ENCODE data around the gene RFPL3. TPM values are rescaled to one million over a fixed set of nuclear protein-coding genes. Genes with fewer than 3 reads are reported as not detected.

Gene RFPL3
- total and polyA plus RNA-seq, 7 donors, result not detected

GRCh38 chr22:32385681-32386080 is 28.0 kb downstream of the RFPL3 start:
- no peak for ATAC-seq
- H3K36me3 ChIP-seq (ENCODE audit: insufficient read depth in 1 of 2, low read depth in 1 of 2), result peaks cover 6 to 51% of the 10 kb centered on the region in 2 donors

GRCh38 chr22:32389685-32390084 is 32.0 kb downstream of the RFPL3 start:
- Histone ChIP-seq H3K4me1 (no peaks in the 10 kb centered on the region), H3K27me3 (ENCODE audit: insufficient read depth in 3 of 3, low read length in 2 of 3) (no peaks in the 10 kb centered on the region), H3K4me3 (no peak overlapping the region), H3K36me3 (ENCODE audit: insufficient read depth in 1 of 2, low read depth in 1 of 2) (peaks cover 22 to 92% of the 10 kb centered on the region in 2 donors), H3K9me3 (no peaks in the 10 kb centered on the region), H3K27ac (no peak overlapping the region)
- 77 to 85% (median 80%) methylated on average over 4 of the region's 4 CpGs for WGBS, 3 donors
- ATAC-seq, result no peak
- TF ChIP-seq CTCF (IDR thresholded peaks at IDR 0.05), result no peak
- intact Hi-C loops (cut with DNase I), result no loop called here
- DNase-seq, result no peak

More at GRCh38 chr22:32385681-32386080, 28.0 kb downstream of the RFPL3 start:
- no peak for TF ChIP-seq CTCF (IDR thresholded peaks at IDR 0.05)
- Histone ChIP-seq H3K4me3 (no peak overlapping the region), H3K27ac (no peak overlapping the region), H3K27me3 (ENCODE audit: insufficient read depth in 3 of 3, low read length in 2 of 3) (no peaks in the 10 kb centered on the region), H3K9me3 (no peaks in the 10 kb centered on the region), H3K4me1 (no peaks in the 10 kb centered on the region)
- WGBS, 3 donors, result 96 to 100% (median 100%) methylated on average over 1 of the region's 1 CpG
- intact Hi-C loops (cut with DNase I), result no loop called here
- DNase-seq, result no peak

GRCh38 chr22:32395107-32395506 is 37.4 kb downstream of the RFPL3 start:
- WGBS, 3 donors, result 94 to 95% (median 94%) methylated on average over 5 of the region's 5 CpGs
- intact Hi-C loops (cut with DNase I), result no loop called here
- DNase-seq, result no peak
- Histone ChIP-seq H3K4me1 (no peaks in the 10 kb centered on the region), H3K36me3 (ENCODE audit: insufficient read depth in 1 of 2, low read depth in 1 of 2) (peaks cover 27 to 100% of the 10 kb centered on the region in 2 donors), H3K27ac (no peak overlapping the region), H3K4me3 (no peak overlapping the region), H3K9me3 (no peaks in the 10 kb centered on the region), H3K27me3 (ENCODE audit: insufficient read depth in 3 of 3, low read length in 2 of 3) (no peaks in the 10 kb centered on the region)
- ATAC-seq, result no peak
- no peak for TF ChIP-seq CTCF (IDR thresholded peaks at IDR 0.05)

- TF ChIP-seq CTCF (IDR thresholded peaks at IDR 0.05), result no peak
- 88 to 96% (median 91%) methylated on average over 1 of the region's 1 CpG for WGBS, 3 donors
- no peak overlapping the region for H3K4me3 ChIP-seq
- H3K9me3 ChIP-seq, result no peaks in the 10 kb centered on the region
- H3K27ac ChIP-seq, result no peak overlapping the region
- DNase-seq (no peak), ATAC-seq (no peak)
- H3K27me3 ChIP-seq (ENCODE audit: insufficient read depth in 3 of 3, low read length in 2 of 3), result no peaks in the 10 kb centered on the region
- peaks cover 29 to 100% of the 10 kb centered on the region in 2 donors for H3K36me3 ChIP-seq (ENCODE audit: insufficient read depth in 1 of 2, low read depth in 1 of 2)
- H3K4me1 ChIP-seq, result no peaks in the 10 kb centered on the region
- intact Hi-C loops (cut with DNase I), result no loop called here
These were observed 38.6 kb downstream of the RFPL3 start for GRCh38 chr22:32396255-32396654.

- Histone ChIP-seq H3K4me3 (no peak overlapping the region), H3K4me1 (no peaks in the 10 kb centered on the region), H3K36me3 (ENCODE audit: insufficient read depth in 1 of 2, low read depth in 1 of 2) (peaks cover 29 to 100% of the 10 kb centered on the region in 2 donors), H3K27ac (no peak overlapping the region), H3K9me3 (no peaks in the 10 kb centered on the region), H3K27me3 (ENCODE audit: insufficient read depth in 3 of 3, low read length in 2 of 3) (no peaks in the 10 kb centered on the region)
- no peak for TF ChIP-seq CTCF (IDR thresholded peaks at IDR 0.05)
- DNase-seq (no peak), ATAC-seq (no peak)
- WGBS, 3 donors, result 75 to 83% (median 80%) methylated on average over 5 of the region's 5 CpGs
- intact Hi-C loops (cut with DNase I), result no loop called here
These were observed 39.1 kb downstream of the RFPL3 start for GRCh38 chr22:32396746-32397145.
